NCI-H146 (cell line): ENCODE data around the gene JMJD6.
"Not testable (repeated sequence)": the region's sequence is repeated elsewhere in the genome, so short reads cannot be mapped to it uniquely, and the experiment has no call there.

Experiments used
- DNase-seq: peaks from one replicate; lab custom pipeline; 2025; lab: John Stamatoyannopoulos, UW

JMJD6 gene

GRCh38 chr17:76726231-76726775 lies at the start of gene JMJD6:
Gene JMJD6, minus strand, starts transcription at chr17:76726606. Its CDS starts 131 bp downstream, at chr17:76726475.
- peak; percentile 95 for DNase-seq

GRCh38 chr17:76775021-76775600 lies 48.7 kb upstream of the JMJD6 start:
- DNase-seq = no peak

GRCh38 chr17:76772842-76773525 lies 46.6 kb upstream of the JMJD6 start:
- DNase-seq = no peak

- no peak for DNase-seq
These were observed 32.2 kb upstream of the JMJD6 start for GRCh38 chr17:76758570-76758969.

- DNase-seq = no peak
These were observed 30.9 kb upstream of the JMJD6 start for GRCh38 chr17:76757256-76757655.

- DNase-seq = no peak
These were observed 28.9 kb upstream of the JMJD6 start for GRCh38 chr17:76755285-76755684.

GRCh38 chr17:76753061-76753961 lies 26.9 kb upstream of the JMJD6 start:
- DNase-seq = no peak

GRCh38 chr17:76752006-76752405 lies 25.6 kb upstream of the JMJD6 start:
- no peak for DNase-seq

- DNase-seq = no peak
These were observed 25.1 kb upstream of the JMJD6 start for GRCh38 chr17:76751416-76751993.

GRCh38 chr17:76748657-76749056 lies 22.3 kb upstream of the JMJD6 start:
- no peak for DNase-seq

- no peak for DNase-seq
These were observed 21.4 kb upstream of the JMJD6 start for GRCh38 chr17:76747716-76748363.

- not testable (repeated sequence) for DNase-seq
These were observed 19.4 kb upstream of the JMJD6 start for GRCh38 chr17:76745785-76746184.

GRCh38 chr17:76744747-76745146 lies 18.3 kb upstream of the JMJD6 start:
- DNase-seq = no peak

- DNase-seq = no peak
These were observed 16.6 kb upstream of the JMJD6 start for GRCh38 chr17:76742958-76743357.

- DNase-seq = no peak
These were observed 14.1 kb upstream of the JMJD6 start for GRCh38 chr17:76740329-76741118.

GRCh38 chr17:76739568-76740115 lies 13.2 kb upstream of the JMJD6 start:
- DNase-seq = not testable (repeated sequence)

- no peak for DNase-seq
These were observed 12.1 kb upstream of the JMJD6 start for GRCh38 chr17:76738468-76738850.

GRCh38 chr17:76737676-76738467 lies 11.5 kb upstream of the JMJD6 start, which contains the start of gene MFSD11:
Gene MFSD11, plus strand, starts transcription at chr17:76738119. Its CDS starts 234 bp downstream, at chr17:76738353.
- DNase-seq = peak; percentile 96

GRCh38 chr17:76737082-76737675 lies 10.8 kb upstream of the JMJD6 start, which contains the start of gene SRSF2:
Gene SRSF2, minus strand, starts transcription at chr17:76737331. Its CDS starts 171 bp downstream, at chr17:76737160.
- DNase-seq = peak; percentile 99
